Panc1 (cell line): Measurements from ENCODE around the gene NR2C1. TPM values are rescaled to one million over a fixed set of nuclear protein-coding genes. Genes with fewer than 3 reads are reported as not detected.
"Not testable (repeated sequence)": the region's sequence is repeated elsewhere in the genome, so short reads cannot be mapped to it uniquely, and the experiment has no call there.

Source experiments
- ATAC-seq: fragments of 200-7000 bp; cut with Tn5 transposase; 2 replicates; pipeline ENCODE4 v1.9.1; 2020; ENCODE audit warnings: mild to moderate bottlenecking, moderate library complexity
- BruUV-seq: library from RNA; stranded (reverse); fragments of 400-500 nt; replicated peaks from 2 replicates; lab custom pipeline; 2021; lab: Mats Ljungman, UMichigan
- CTCF ChIA-PET: fragments of 300-600 bp; sonication (Branson Sonifier 250); formaldehyde crosslinking; loops from one replicate; lab custom pipeline; 2022; ENCODE audit warnings: antibody characterized with exemption; lab: Charles Lee
- POLR2A ChIA-PET: fragments of 300-600 bp; sonication (Branson Sonifier 250); formaldehyde crosslinking; loops from one replicate; lab custom pipeline; 2022; ENCODE audit warnings: antibody characterized with exemption; lab: Charles Lee
- DNase-seq: peaks from one replicate; pipeline ENCODE4 v3.0.0-alpha.2; 2010; ENCODE audit warnings: low read depth, low spot score
- H3K27ac ChIP-seq: 2 replicates; pipeline ENCODE4 v1.5.1; 2011; ENCODE audit warnings: mild to moderate bottlenecking, low read length, inconsistent platforms
- H3K27me3 ChIP-seq: fragments of 200-500 bp; sonication (Bioruptor generic); 2 replicates; pipeline ENCODE4 v1.6.0; 2014; ENCODE audit warnings: low read length, inconsistent platforms; ENCODE audit not compliant: control insufficient read depth, insufficient read depth
- H3K36me3 ChIP-seq: fragments of 200-500 bp; sonication (Bioruptor generic); 2 replicates; pipeline ENCODE4 v1.5.1; 2014; ENCODE audit warnings: inconsistent platforms, mild to moderate bottlenecking, low read length, moderate library complexity; ENCODE audit not compliant: control insufficient read depth, insufficient read depth
- H3K4me1 ChIP-seq: 2 replicates; pipeline ENCODE4 v1.5.1; 2011; ENCODE audit warnings: inconsistent platforms, mild to moderate bottlenecking, low read length, moderate library complexity; ENCODE audit not compliant: control insufficient read depth, insufficient read depth
- H3K4me3 ChIP-seq, 2 experiments: 2 replicates each; pipeline ENCODE4 v1.5.1; 2011 to 2012; ENCODE audit warnings: low read depth in 2 of 2, low read length in 2 of 2, mild to moderate bottlenecking in 2 of 2, inconsistent platforms in 1 of 2, moderate library complexity in 1 of 2
- H3K9me3 ChIP-seq: fragments of 200-500 bp; sonication (Bioruptor generic); 2 replicates; pipeline ENCODE4 v1.5.1; 2014; ENCODE audit warnings: low read depth, mild to moderate bottlenecking, inconsistent platforms, low read length, moderate library complexity; ENCODE audit not compliant: control insufficient read depth, insufficient read depth
- CTCF ChIP-seq: fragments of 450-650 bp; IDR thresholded peaks from 2 replicates; pipeline ENCODE4 v1.5.1; 2017; ENCODE audit warnings: mild to moderate bottlenecking
- POLR2AphosphoS5 ChIP-seq: IDR thresholded peaks from 2 replicates; pipeline ENCODE4 v1.6.1; 2012; ENCODE audit warnings: mild to moderate bottlenecking, low read depth, low read length, moderate library complexity
- REST ChIP-seq, 2 experiments: IDR thresholded peaks; 2 replicates each; pipeline ENCODE4 v1.6.1; 2011 to 2012; ENCODE audit warnings: low read depth in 2 of 2, control low read depth in 1 of 2, low read length in 1 of 2, mild to moderate bottlenecking in 1 of 2, moderate library complexity in 1 of 2; ENCODE audit not compliant: insufficient read depth in 1 of 2
- SIN3A ChIP-seq: IDR thresholded peaks from 2 replicates; pipeline ENCODE4 v1.6.1; 2012; ENCODE audit warnings: low read depth, mild to moderate bottlenecking, low read length, moderate library complexity, borderline replicate concordance; ENCODE audit not compliant: insufficient read depth
- TCF7L2 ChIP-seq: IDR thresholded peaks from 2 replicates; pipeline ENCODE4 v1.6.1; 2011; ENCODE audit warnings: mild to moderate bottlenecking, low read depth, low read length, inconsistent platforms
- in situ Hi-C: cut with HindIII; loops from 2 replicates; pipeline ENCODE4 v1.10.0; 2016; ENCODE audit warnings: low sequenced_read_pairs, low pct_unique_long_range_greater_than_20kb
- intact Hi-C: fragments of 100-400 bp; cut with micrococcal nuclease; formaldehyde crosslinking; loops from one replicate; pipeline ENCODE4 v1.10.0; 2022; ENCODE audit not compliant: unreplicated experiment
- total RNA-seq: library from RNA; stranded (reverse); gene quantifications from one replicate; pipeline ENCODE4 v1.2.1, GENCODE V29; 2021; ENCODE audit not compliant: unreplicated experiment

Gene NR2C1
- total RNA-seq, 1 experiment from 2014 or later: 84.6 TPM

GRCh38 chr12:95096378-95096777 is 23.0 kb upstream of the NR2C1 start:
- ATAC-seq (no peak), DNase-seq (no peak)
- intact Hi-C loops (no loop called here), in situ Hi-C loops (no loop called here)
- H3K27ac ChIP-seq: peak overlapping the region; percentile 61
- peaks cover 14% of the 10 kb centered on the region for H3K4me1 ChIP-seq
- no peak for TF ChIP-seq CTCF
- no peak for TF ChIP-seq POLR2AphosphoS5
- TF ChIP-seq REST (IDR thresholded peaks at IDR 0.05; ENCODE audit: insufficient read depth in 1 of 2, low read depth in 2 of 2, low read length in 1 of 2): no peak
- TF ChIP-seq SIN3A: no peak
- TF ChIP-seq TCF7L2: no peak
- POLR2A ChIA-PET: no interaction called here
- BruUV-seq: no TSS peak
- H3K9me3 ChIP-seq: no peaks in the 10 kb centered on the region
- no peak overlapping the region for H3K4me3 ChIP-seq
- no peaks in the 10 kb centered on the region for H3K27me3 ChIP-seq
- CTCF ChIA-PET: no interaction called here
- peaks cover 2% of the 10 kb centered on the region for H3K36me3 ChIP-seq

- POLR2A ChIA-PET, H3K9me3 ChIP-seq, H3K4me3 ChIP-seq, H3K36me3 ChIP-seq, ATAC-seq, H3K27ac ChIP-seq, in situ Hi-C loops, BruUV-seq, intact Hi-C loops, DNase-seq, H3K27me3 ChIP-seq, CTCF ChIA-PET: not testable (repeated sequence)
- H3K4me1 ChIP-seq: peaks cover 14% of the 10 kb centered on the region
Observed at GRCh38 chr12:95095866-95096265, 22.4 kb upstream of the NR2C1 start.

GRCh38 chr12:95089462-95089861 is 16.0 kb upstream of the NR2C1 start:
- TF ChIP-seq CTCF (no peak), TCF7L2 (no peak), POLR2AphosphoS5 (no peak), SIN3A (no peak), REST (IDR thresholded peaks at IDR 0.05; ENCODE audit: insufficient read depth in 1 of 2, low read depth in 2 of 2, low read length in 1 of 2) (no peak)
- no peaks in the 10 kb centered on the region for H3K27me3 ChIP-seq
- peak overlapping the region; percentile 37; the same call in 1 of the 2 replicates for H3K27ac ChIP-seq
- peaks cover 10% of the 10 kb centered on the region for H3K36me3 ChIP-seq
- ATAC-seq: no peak
- intact Hi-C loops (no loop called here), in situ Hi-C loops (no loop called here)
- BruUV-seq: no TSS peak
- ChIA-PET POLR2A (no interaction called here), CTCF (interaction anchor here (0.6 kb wide), 1 partner anchor 123 kb away, joined by 4 read pairs; no protein-coding TSS in a partner anchor)
- no peak overlapping the region for H3K4me3 ChIP-seq
- no peak for DNase-seq
- peaks cover 16% of the 10 kb centered on the region for H3K4me1 ChIP-seq
- no peaks in the 10 kb centered on the region for H3K9me3 ChIP-seq
